OCI-LY7 (cell line): ENCODE data around the gene CDH23. TPM values are rescaled to one million over a fixed set of nuclear protein-coding genes. Genes with fewer than 3 reads are reported as not detected.
A peak's percentile ranks its signal among the peaks of the same experiment; 100 is the strongest.

Source experiments
- BruUV-seq: library from RNA; stranded (reverse); fragments of 400-500 nt; replicated peaks from 2 replicates; lab custom pipeline; 2021; lab: Mats Ljungman, UMichigan
- CTCF ChIA-PET: fragments of 300-600 bp; sonication (Branson Sonifier 250); formaldehyde crosslinking; loops from one replicate; lab custom pipeline; 2022; ENCODE audit warnings: antibody characterized with exemption; ENCODE audit not compliant: unreplicated experiment; lab: Charles Lee
- POLR2A ChIA-PET: fragments of 300-600 bp; sonication (Branson Sonifier 250); formaldehyde crosslinking; loops from one replicate; lab custom pipeline; 2022; ENCODE audit warnings: antibody characterized with exemption; lab: Charles Lee
- DNase-seq: peaks from one replicate; pipeline ENCODE4 v3.0.0-alpha.2; 2015; ENCODE audit warnings: low spot score
- H2AFZ ChIP-seq: fragments of 200-600 bp; sonication (generic), shearing (Covaris generic); 2 replicates; pipeline ENCODE4 v1.6.1; 2014; ENCODE audit warnings: mild to moderate bottlenecking, antibody characterized with exemption, low read length, moderate library complexity
- H3K27ac ChIP-seq: fragments of 200-600 bp; sonication (generic); 2 replicates; pipeline ENCODE4 v1.5.1; 2014; ENCODE audit warnings: mixed run types, low read depth, mild to moderate bottlenecking, moderate library complexity, low read length, inconsistent platforms; ENCODE audit not compliant: poor library complexity, severe bottlenecking
- H3K36me3 ChIP-seq: fragments of 200-600 bp; sonication (generic); 2 replicates; pipeline ENCODE4 v1.6.1; 2014; ENCODE audit warnings: mild to moderate bottlenecking, antibody characterized with exemption, low read length, moderate library complexity, mixed read lengths; ENCODE audit not compliant: insufficient read depth
- H3K4me1 ChIP-seq: fragments of 200-600 bp; sonication (generic); 2 replicates; pipeline ENCODE4 v1.5.1; 2014; ENCODE audit warnings: mild to moderate bottlenecking, low read length; ENCODE audit not compliant: insufficient read depth, poor library complexity, severe bottlenecking
- H3K4me2 ChIP-seq: fragments of 200-600 bp; sonication (generic); 2 replicates; pipeline ENCODE4 v1.6.1; 2014; ENCODE audit warnings: mild to moderate bottlenecking, low read length
- H3K4me3 ChIP-seq: fragments of 200-600 bp; sonication (generic); 2 replicates; pipeline ENCODE4 v1.5.1; 2014; ENCODE audit warnings: mild to moderate bottlenecking, low read depth, low read length; ENCODE audit not compliant: poor library complexity, severe bottlenecking
- H3K79me2 ChIP-seq: fragments of 200-600 bp; sonication (generic); 2 replicates; pipeline ENCODE4 v1.6.1; 2016; ENCODE audit warnings: low read depth, mild to moderate bottlenecking, low read length, moderate library complexity, mixed read lengths; ENCODE audit not compliant: insufficient read depth
- H3K9me2 ChIP-seq: fragments of 200-600 bp; sonication (generic); 2 replicates; pipeline ENCODE4 v1.6.1; 2016; ENCODE audit warnings: mild to moderate bottlenecking, low read length, mixed read lengths; ENCODE audit not compliant: insufficient read depth
- H3K9me3 ChIP-seq: fragments of 200-600 bp; sonication (generic); 2 replicates; pipeline ENCODE4 v1.6.1; 2014; ENCODE audit warnings: mild to moderate bottlenecking, mixed run types, low read length, mixed read lengths
- H4K20me1 ChIP-seq: fragments of 200-600 bp; sonication (generic); 2 replicates; pipeline ENCODE4 v1.6.1; 2014; ENCODE audit warnings: mild to moderate bottlenecking, antibody characterized with exemption, low read length, moderate library complexity, mixed read lengths; ENCODE audit not compliant: insufficient read depth
- CTCF ChIP-seq: fragments of 200-600 bp; sonication (generic); conservative IDR thresholded peaks from 2 replicates; pipeline ENCODE4 v1.5.1; 2014; ENCODE audit warnings: mild to moderate bottlenecking, antibody characterized with exemption, low read length, moderate library complexity, mixed read lengths
- EZH2phosphoT487 ChIP-seq: fragments of 200-600 bp; sonication (generic); IDR thresholded peaks from 2 replicates; pipeline ENCODE4 v1.6.1; 2018; ENCODE audit warnings: low read depth, borderline replicate concordance, mild to moderate bottlenecking, mixed run types, antibody characterized with exemption, low read length, moderate library complexity, mixed read lengths
- intact Hi-C: fragments of 100-400 bp; cut with micrococcal nuclease; formaldehyde crosslinking; loops from one replicate; pipeline ENCODE4 v1.10.0; 2022; ENCODE audit not compliant: unreplicated experiment
- total RNA-seq, 2 experiments: library from RNA; depleted of rRNA in 1 of 2; stranded (reverse); fragments of >200 nt in 1 of 2; shearing (Covaris generic) in 1 of 2; gene quantifications; 2 replicates each; pipeline ENCODE4 v1.2.3, GENCODE V29; 2014 to 2022

The CDH23 gene
- total RNA-seq, 2 experiments from 2014 or later: 0.92 to 9.9 TPM

- no peaks in the 10 kb centered on the region for H3K36me3 ChIP-seq
- peaks cover 81% of the 10 kb centered on the region for H3K4me1 ChIP-seq
- H3K79me2 ChIP-seq: no peaks in the 10 kb centered on the region
- no peak for DNase-seq
- ChIA-PET CTCF (interaction anchor here (0.5 to 1.2 kb wide), 6 partner anchors 8 to 176 kb away, joined by 3 to 5 read pairs (median 3); partner anchors contain the start of gene VSIR), POLR2A (interaction anchor here (0.6 to 1.4 kb wide), 8 partner anchors 9 to 36 kb away, joined by 3 to 7 read pairs (median 3); no protein-coding TSS in a partner anchor)
- BruUV-seq: no TSS peak
- H3K9me3 ChIP-seq: no peaks in the 10 kb centered on the region
- intact Hi-C loops: no loop called here
- peak overlapping the region; percentile 74; the same call in 1 of the 2 replicates for H2AFZ ChIP-seq
- no peak for TF ChIP-seq EZH2phosphoT487
- no peak for TF ChIP-seq CTCF
- H3K9me2 ChIP-seq: no peaks in the 10 kb centered on the region
- peak overlapping the region; percentile 73 for H3K4me2 ChIP-seq
- no peaks in the 10 kb centered on the region for H4K20me1 ChIP-seq
- H3K27ac ChIP-seq: peak overlapping the region; percentile 88
- H3K4me3 ChIP-seq: no peak overlapping the region
Observed at GRCh38 chr10:71749396-71749795, 352.7 kb downstream of the CDH23 start.

GRCh38 chr10:71750124-71750841 lies 353.6 kb downstream of the CDH23 start:
- Histone ChIP-seq H4K20me1 (no peaks in the 10 kb centered on the region), H3K4me1 (peaks cover 89% of the 10 kb centered on the region), H2AFZ (no peak overlapping the region), H3K4me3 (no peak overlapping the region), H3K9me3 (no peaks in the 10 kb centered on the region), H3K4me2 (no peak overlapping the region), H3K79me2 (no peaks in the 10 kb centered on the region), H3K36me3 (no peaks in the 10 kb centered on the region), H3K9me2 (no peaks in the 10 kb centered on the region), H3K27ac (peak overlapping the region; percentile 88)
- BruUV-seq: no TSS peak
- ChIA-PET POLR2A (interaction anchor here (0.7 kb wide), 1 partner anchor 17 kb away, joined by 3 read pairs; no protein-coding TSS in a partner anchor), CTCF (interaction anchor here (0.6 kb wide), 1 partner anchor 113 kb away, joined by 3 read pairs; no protein-coding TSS in a partner anchor)
- no peak for DNase-seq
- no peak for TF ChIP-seq CTCF
- TF ChIP-seq EZH2phosphoT487: no peak
- intact Hi-C loops: no loop called here

- no peaks in the 10 kb centered on the region for H3K9me2 ChIP-seq
- H3K79me2 ChIP-seq: no peaks in the 10 kb centered on the region
- no peaks in the 10 kb centered on the region for H3K36me3 ChIP-seq
- BruUV-seq: no TSS peak
- H4K20me1 ChIP-seq: no peaks in the 10 kb centered on the region
- DNase-seq: no peak
- H3K4me1 ChIP-seq: peaks cover 87% of the 10 kb centered on the region
- no peaks in the 10 kb centered on the region for H3K9me3 ChIP-seq
- CTCF ChIA-PET: no interaction called here
- no peak overlapping the region for H3K27ac ChIP-seq
- POLR2A ChIA-PET: interaction anchor here (0.7 kb wide), 1 partner anchor 18 kb away, joined by 3 read pairs; no protein-coding TSS in a partner anchor
- no peak overlapping the region for H3K4me2 ChIP-seq
- TF ChIP-seq EZH2phosphoT487 (no peak), CTCF (no peak)
- H2AFZ ChIP-seq: no peak overlapping the region
- intact Hi-C loops: no loop called here
- H3K4me3 ChIP-seq: no peak overlapping the region
Observed at GRCh38 chr10:71750986-71751385, 354.3 kb downstream of the CDH23 start.
